Measurements from ENCODE around the gene ILKAP.

The ILKAP gene

GRCh38 chr2:238239863-238240756 is 36.6 kb upstream of the ILKAP start, which contains the start of gene HES6:
HES6 (minus strand) TSS chr2:238240038; CDS start chr2:238239905, 133 bp downstream.
- Mint-ChIP-seq H3K9me3 (no peaks in the 10 kb centered on the region), H3K36me3 (peaks cover 1% of the 10 kb centered on the region), H3K27me3 (peaks cover 6% of the 10 kb centered on the region), H3K4me1 (peaks cover 5% of the 10 kb centered on the region), H3K4me3 (peak within 1 kb of the TSS; percentile 93), H3K27ac (peak within 1 kb of the TSS; percentile 84)

- Mint-ChIP-seq H3K4me3 (no peak overlapping the region), H3K4me1 (peaks cover 5% of the 10 kb centered on the region), H3K27me3 (peaks cover 6% of the 10 kb centered on the region), H3K27ac (no peak overlapping the region), H3K9me3 (no peaks in the 10 kb centered on the region), H3K36me3 (no peaks in the 10 kb centered on the region)
These were observed 36.0 kb upstream of the ILKAP start for GRCh38 chr2:238239543-238239862.

GRCh38 chr2:238238766-238239542 is 35.5 kb upstream of the ILKAP start:
- H3K36me3 Mint-ChIP-seq = no peaks in the 10 kb centered on the region
- no peak overlapping the region for H3K27ac Mint-ChIP-seq
- no peaks in the 10 kb centered on the region for H3K9me3 Mint-ChIP-seq
- peaks cover 6% of the 10 kb centered on the region for H3K27me3 Mint-ChIP-seq
- peak overlapping the region; percentile 65 for H3K4me3 Mint-ChIP-seq
- peaks cover 7% of the 10 kb centered on the region for H3K4me1 Mint-ChIP-seq

GRCh38 chr2:238238311-238238765 is 34.8 kb upstream of the ILKAP start:
- H3K4me1 Mint-ChIP-seq = peaks cover 9% of the 10 kb centered on the region
- H3K9me3 Mint-ChIP-seq = no peaks in the 10 kb centered on the region
- H3K27ac Mint-ChIP-seq = no peak overlapping the region
- no peaks in the 10 kb centered on the region for H3K36me3 Mint-ChIP-seq
- H3K27me3 Mint-ChIP-seq = peaks cover 6% of the 10 kb centered on the region
- H3K4me3 Mint-ChIP-seq = peak overlapping the region; percentile 65

- H3K27me3 Mint-ChIP-seq = peaks cover 6% of the 10 kb centered on the region
- peaks cover 9% of the 10 kb centered on the region for H3K4me1 Mint-ChIP-seq
- H3K9me3 Mint-ChIP-seq = no peaks in the 10 kb centered on the region
- H3K27ac Mint-ChIP-seq = no peak overlapping the region
- H3K4me3 Mint-ChIP-seq = no peak overlapping the region
- no peaks in the 10 kb centered on the region for H3K36me3 Mint-ChIP-seq
These were observed 34.1 kb upstream of the ILKAP start for GRCh38 chr2:238237431-238238135.

GRCh38 chr2:238236571-238236970 is 33.1 kb upstream of the ILKAP start:
- H3K4me3 Mint-ChIP-seq = no peak overlapping the region
- H3K27ac Mint-ChIP-seq = no peak overlapping the region
- no peaks in the 10 kb centered on the region for H3K9me3 Mint-ChIP-seq
- H3K27me3 Mint-ChIP-seq = peaks cover 6% of the 10 kb centered on the region
- no peaks in the 10 kb centered on the region for H3K36me3 Mint-ChIP-seq
- H3K4me1 Mint-ChIP-seq = peaks cover 9% of the 10 kb centered on the region

GRCh38 chr2:238235856-238236255 is 32.4 kb upstream of the ILKAP start:
- Mint-ChIP-seq H3K27ac (no peak overlapping the region), H3K4me1 (peaks cover 10% of the 10 kb centered on the region), H3K36me3 (no peaks in the 10 kb centered on the region), H3K27me3 (peaks cover 6% of the 10 kb centered on the region), H3K9me3 (no peaks in the 10 kb centered on the region), H3K4me3 (peak overlapping the region; percentile 0)

- no peaks in the 10 kb centered on the region for H3K36me3 Mint-ChIP-seq
- H3K27ac Mint-ChIP-seq = peak overlapping the region; percentile 33
- H3K4me3 Mint-ChIP-seq = peak overlapping the region; percentile 66
- H3K9me3 Mint-ChIP-seq = no peaks in the 10 kb centered on the region
- H3K4me1 Mint-ChIP-seq = peaks cover 16% of the 10 kb centered on the region
- H3K27me3 Mint-ChIP-seq = peaks cover 6% of the 10 kb centered on the region
These were observed 31.8 kb upstream of the ILKAP start for GRCh38 chr2:238235331-238235732.

- no peaks in the 10 kb centered on the region for H3K9me3 Mint-ChIP-seq
- peaks cover 2% of the 10 kb centered on the region for H3K36me3 Mint-ChIP-seq
- peaks cover 6% of the 10 kb centered on the region for H3K27me3 Mint-ChIP-seq
- peaks cover 23% of the 10 kb centered on the region for H3K4me1 Mint-ChIP-seq
- no peak overlapping the region for H3K27ac Mint-ChIP-seq
- H3K4me3 Mint-ChIP-seq = peak overlapping the region; percentile 70
These were observed 30.1 kb upstream of the ILKAP start for GRCh38 chr2:238233625-238234024.

- Mint-ChIP-seq H3K9me3 (no peaks in the 10 kb centered on the region), H3K27ac (no peak overlapping the region), H3K4me3 (peak overlapping the region; percentile 93), H3K4me1 (peaks cover 29% of the 10 kb centered on the region), H3K27me3 (peaks cover 6% of the 10 kb centered on the region), H3K36me3 (peaks cover 2% of the 10 kb centered on the region)
These were observed 28.3 kb upstream of the ILKAP start for GRCh38 chr2:238231809-238232208.

GRCh38 chr2:238231251-238231793 is 27.8 kb upstream of the ILKAP start:
- Mint-ChIP-seq H3K36me3 (peaks cover 4% of the 10 kb centered on the region), H3K27ac (peak overlapping the region; percentile 82), H3K27me3 (peaks cover 5% of the 10 kb centered on the region), H3K4me3 (peak overlapping the region; percentile 93), H3K9me3 (no peaks in the 10 kb centered on the region), H3K4me1 (peaks cover 29% of the 10 kb centered on the region)

GRCh38 chr2:238230699-238231098 is 27.2 kb upstream of the ILKAP start:
- Mint-ChIP-seq H3K4me3 (peak overlapping the region; percentile 93), H3K27ac (no peak overlapping the region), H3K36me3 (peaks cover 4% of the 10 kb centered on the region), H3K4me1 (peaks cover 29% of the 10 kb centered on the region), H3K27me3 (peaks cover 4% of the 10 kb centered on the region), H3K9me3 (no peaks in the 10 kb centered on the region)

GRCh38 chr2:238228700-238229099 is 25.2 kb upstream of the ILKAP start:
- Mint-ChIP-seq H3K27me3 (no peaks in the 10 kb centered on the region), H3K27ac (no peak overlapping the region), H3K9me3 (no peaks in the 10 kb centered on the region), H3K36me3 (peaks cover 6% of the 10 kb centered on the region), H3K4me3 (no peak overlapping the region), H3K4me1 (peaks cover 25% of the 10 kb centered on the region)

- no peak overlapping the region for H3K27ac Mint-ChIP-seq
- no peak overlapping the region for H3K4me3 Mint-ChIP-seq
- H3K27me3 Mint-ChIP-seq = no peaks in the 10 kb centered on the region
- H3K36me3 Mint-ChIP-seq = peaks cover 6% of the 10 kb centered on the region
- H3K9me3 Mint-ChIP-seq = no peaks in the 10 kb centered on the region
- H3K4me1 Mint-ChIP-seq = peaks cover 25% of the 10 kb centered on the region
These were observed 24.1 kb upstream of the ILKAP start for GRCh38 chr2:238227587-238228032.

All from activated naive CD4-positive, alpha-beta T cell treated with anti-CD3 and anti-CD28 coated beads, Interleukin-2, amount 50 U/mL, for 24 hours (primary cell).